ENCODE data around the gene SMDT1. TPM values are rescaled to one million over a fixed set of nuclear protein-coding genes. Genes with fewer than 3 reads are reported as not detected.
"Not testable (repeated sequence)": the region's sequence is repeated elsewhere in the genome, so short reads cannot be mapped to it uniquely, and the experiment has no call there.

The SMDT1 gene
- total and polyA plus RNA-seq, 2 donors (not counting 3 experiments of a cell fraction or from before 2014, with no cell fraction given): 61.2 to 74.2 TPM

- intact Hi-C loops (cut with micrococcal nuclease): loop anchor here (10.0 kb wide), 1 partner anchor 418 kb away; the partner anchor contains the start of gene MEI1
- H3K27ac ChIP-seq (ENCODE audit: insufficient read depth, low read depth, low read length); H3K9me3 ChIP-seq (replicated peaks; ENCODE audit: control insufficient read depth, insufficient read depth, low read length); H3K4me1 ChIP-seq (ENCODE audit: control insufficient read depth, extremely low read depth, insufficient read depth, low read length); FAIRE-seq; H3K4me2 ChIP-seq (ENCODE audit: insufficient read depth, low read length); H3K4me3 ChIP-seq (replicated peaks in 1 of 3; ENCODE audit: insufficient read depth in 1 of 3, low read depth in 1 of 3, low read length in 3 of 3); H4K20me1 ChIP-seq (replicated peaks; ENCODE audit: control insufficient read depth, extremely low read depth, insufficient read depth, low read length); BruUV-seq (replicated peaks); H3K9me1 ChIP-seq (replicated peaks; ENCODE audit: control insufficient read depth, extremely low read depth, insufficient read depth, low read length); H3K9ac ChIP-seq (replicated peaks; ENCODE audit: extremely low read depth, insufficient read depth, low read length); H3K27me3 ChIP-seq (ENCODE audit: control insufficient read depth in 2 of 2, insufficient read depth in 2 of 2, low read length in 2 of 2); POLR2A ChIA-PET; H2AFZ ChIP-seq (ENCODE audit: low read depth, low read length); H3K36me3 ChIP-seq (ENCODE audit: control insufficient read depth in 2 of 2, extremely low read depth in 1 of 2, insufficient read depth in 2 of 2, low read length in 2 of 2); H3K79me2 ChIP-seq (ENCODE audit: control insufficient read depth, insufficient read depth, low read length); dilution Hi-C loops (cut with MboI; ENCODE audit: extremely low pct_ligation_motif_present, low sequenced_read_pairs): not testable (repeated sequence)
- peak; percentile 30 for DNase-seq (ENCODE audit: low read depth, low spot score)
- TF ChIP-seq CTCF (IDR thresholded peaks at IDR 0.05; ENCODE audit: extremely low read depth in 1 of 2, insufficient read depth in 1 of 2, low read depth in 1 of 2, low read length in 2 of 2): peak in 1 of 2 donors; percentile 35
- CTCF ChIA-PET: interaction anchor here (0.6 to 5.1 kb wide), 20 partner anchors 9 to 416 kb away, joined by 3 to 83 read pairs (median 4); partner anchors contain the start of genes CENPM, NDUFA6, SEPTIN3 and SHISA8
These were observed 33.3 kb downstream of the SMDT1 start for GRCh38 chr22:42112793-42113192.

GRCh38 chr22:42114721-42115120 lies 35.2 kb downstream of the SMDT1 start:
- peak; percentile 41 for DNase-seq (ENCODE audit: low read depth, low spot score)
- Histone ChIP-seq H3K9ac (replicated peaks; ENCODE audit: extremely low read depth, insufficient read depth, low read length) (no peak overlapping the region), H3K4me2 (ENCODE audit: insufficient read depth, low read length) (no peak overlapping the region), H3K4me1 (ENCODE audit: control insufficient read depth, extremely low read depth, insufficient read depth, low read length) (no peaks in the 10 kb centered on the region), H2AFZ (ENCODE audit: low read depth, low read length) (no peak overlapping the region), H3K79me2 (ENCODE audit: control insufficient read depth, insufficient read depth, low read length) (no peaks in the 10 kb centered on the region), H3K27me3 (ENCODE audit: control insufficient read depth in 2 of 2, insufficient read depth in 2 of 2, low read length in 2 of 2) (no peaks in the 10 kb centered on the region), H4K20me1 (replicated peaks; ENCODE audit: control insufficient read depth, extremely low read depth, insufficient read depth, low read length) (no peaks in the 10 kb centered on the region), H3K27ac (ENCODE audit: insufficient read depth, low read depth, low read length) (no peak overlapping the region), H3K9me1 (replicated peaks; ENCODE audit: control insufficient read depth, extremely low read depth, insufficient read depth, low read length) (no peaks in the 10 kb centered on the region), H3K4me3 (replicated peaks in 1 of 3; ENCODE audit: insufficient read depth in 1 of 3, low read depth in 1 of 3, low read length in 3 of 3) (no peak overlapping the region), H3K36me3 (ENCODE audit: control insufficient read depth in 2 of 2, extremely low read depth in 1 of 2, insufficient read depth in 2 of 2, low read length in 2 of 2) (no peaks in the 10 kb centered on the region), H3K9me3 (replicated peaks; ENCODE audit: control insufficient read depth, insufficient read depth, low read length) (no peaks in the 10 kb centered on the region)
- ChIA-PET POLR2A (no interaction called here), CTCF (interaction anchor here (1.0 kb wide), 2 partner anchors 24 to 169 kb away, joined by 3 read pairs; no protein-coding TSS in a partner anchor)
- peak; percentile 66 for FAIRE-seq
- TF ChIP-seq, protein P1, sequence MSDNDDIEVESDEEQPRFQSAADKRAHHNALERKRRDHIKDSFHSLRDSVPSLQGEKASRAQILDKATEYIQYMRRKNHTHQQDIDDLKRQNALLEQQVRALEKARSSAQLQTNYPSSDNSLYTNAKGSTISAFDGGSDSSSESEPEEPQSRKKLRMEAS (IDR thresholded peaks at IDR 0.05; ENCODE audit: insufficient read depth, insufficient read length): no peak
- TF ChIP-seq CTCF (IDR thresholded peaks at IDR 0.05; ENCODE audit: extremely low read depth in 1 of 2, insufficient read depth in 1 of 2, low read depth in 1 of 2, low read length in 2 of 2): peak; percentile 32 to 56
- intact Hi-C loops (cut with micrococcal nuclease) (loop anchor here (1.0 to 10.0 kb wide), 4 partner anchors 23 to 420 kb away; partner anchors contain the start of gene MEI1), dilution Hi-C loops (cut with MboI; ENCODE audit: extremely low pct_ligation_motif_present, low sequenced_read_pairs) (no loop called here)
- no TSS peak for BruUV-seq (replicated peaks)

GRCh38 chr22:42115420-42115830 lies 35.9 kb downstream of the SMDT1 start:
- BruUV-seq (replicated peaks); FAIRE-seq: not testable (repeated sequence)
- intact Hi-C loops (cut with micrococcal nuclease): loop anchor here (2.0 to 10.0 kb wide), 2 partner anchors 321 to 421 kb away; partner anchors contain the start of gene MEI1

More at GRCh38 chr22:42115420-42115830, 35.9 kb downstream of the SMDT1 start:
- H3K4me1 ChIP-seq (ENCODE audit: control insufficient read depth, extremely low read depth, insufficient read depth, low read length); H3K9me3 ChIP-seq (replicated peaks; ENCODE audit: control insufficient read depth, insufficient read depth, low read length); H3K27ac ChIP-seq (ENCODE audit: insufficient read depth, low read depth, low read length); dilution Hi-C loops (cut with MboI; ENCODE audit: extremely low pct_ligation_motif_present, low sequenced_read_pairs); H2AFZ ChIP-seq (ENCODE audit: low read depth, low read length); POLR2A ChIA-PET; H3K4me3 ChIP-seq (replicated peaks in 1 of 3; ENCODE audit: insufficient read depth in 1 of 3, low read depth in 1 of 3, low read length in 3 of 3); H3K79me2 ChIP-seq (ENCODE audit: control insufficient read depth, insufficient read depth, low read length); H4K20me1 ChIP-seq (replicated peaks; ENCODE audit: control insufficient read depth, extremely low read depth, insufficient read depth, low read length); H3K9me1 ChIP-seq (replicated peaks; ENCODE audit: control insufficient read depth, extremely low read depth, insufficient read depth, low read length); H3K9ac ChIP-seq (replicated peaks; ENCODE audit: extremely low read depth, insufficient read depth, low read length); DNase-seq (ENCODE audit: low read depth, low spot score); H3K4me2 ChIP-seq (ENCODE audit: insufficient read depth, low read length); H3K36me3 ChIP-seq (ENCODE audit: control insufficient read depth in 2 of 2, extremely low read depth in 1 of 2, insufficient read depth in 2 of 2, low read length in 2 of 2); H3K27me3 ChIP-seq (ENCODE audit: control insufficient read depth in 2 of 2, insufficient read depth in 2 of 2, low read length in 2 of 2): not testable (repeated sequence)
- CTCF ChIA-PET: interaction anchor here (1.0 kb wide), 2 partner anchors 24 to 169 kb away, joined by 3 read pairs; no protein-coding TSS in a partner anchor
